Frontal cortex (tissue), 4 donors: ENCODE data around the gene FAM53A. TPM values are rescaled to one million over a fixed set of nuclear protein-coding genes. Genes with fewer than 3 reads are reported as not detected.
"Not testable (repeated sequence)": the region's sequence is repeated elsewhere in the genome, so short reads cannot be mapped to it uniquely, and the experiment has no call there.

Source experiments
- DNase-seq, 2 donors: peaks; one replicate each; pipeline ENCODE4 v3.0.0; 2012; ENCODE audit warnings: low spot score in 2 of 2
- FAIRE-seq: peaks from 2 replicates; lab custom pipeline; 2012; peaks lifted over from hg19 to GRCh38; lab: Jason Lieb, UNC
- total RNA-seq: library from RNA; depleted of rRNA; stranded (reverse); fragments of >200 nt; gene quantifications from one replicate; pipeline ENCODE4 v1.2.3, GENCODE V29; 2014
- donor health status: control.
- donor health status: control.
- donor health status: control.

Gene FAM53A
- total RNA-seq, 1 donor from 2014 or later: 0.82 TPM

DNA sequence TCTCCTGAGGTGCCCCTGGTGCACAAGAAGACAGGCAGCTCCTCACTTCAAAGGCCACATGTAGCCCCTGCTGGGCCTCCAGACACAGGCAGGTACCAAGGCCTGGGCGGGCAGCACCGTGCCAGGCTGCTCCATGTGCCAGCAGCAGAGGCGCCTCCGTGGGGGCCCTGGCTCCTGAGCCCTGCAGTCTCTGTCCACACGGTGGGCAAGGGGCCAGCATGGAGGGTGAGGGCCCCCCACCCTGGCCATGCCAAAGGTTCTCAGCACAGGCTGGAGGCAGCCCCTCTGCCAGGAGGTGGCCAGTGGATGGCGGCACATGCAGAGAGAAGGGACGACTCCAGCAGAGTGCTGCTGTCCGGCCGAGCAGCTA lies 72.6 kb downstream of the FAM53A start:
- no peak for DNase-seq
- no peak for FAIRE-seq

DNA sequence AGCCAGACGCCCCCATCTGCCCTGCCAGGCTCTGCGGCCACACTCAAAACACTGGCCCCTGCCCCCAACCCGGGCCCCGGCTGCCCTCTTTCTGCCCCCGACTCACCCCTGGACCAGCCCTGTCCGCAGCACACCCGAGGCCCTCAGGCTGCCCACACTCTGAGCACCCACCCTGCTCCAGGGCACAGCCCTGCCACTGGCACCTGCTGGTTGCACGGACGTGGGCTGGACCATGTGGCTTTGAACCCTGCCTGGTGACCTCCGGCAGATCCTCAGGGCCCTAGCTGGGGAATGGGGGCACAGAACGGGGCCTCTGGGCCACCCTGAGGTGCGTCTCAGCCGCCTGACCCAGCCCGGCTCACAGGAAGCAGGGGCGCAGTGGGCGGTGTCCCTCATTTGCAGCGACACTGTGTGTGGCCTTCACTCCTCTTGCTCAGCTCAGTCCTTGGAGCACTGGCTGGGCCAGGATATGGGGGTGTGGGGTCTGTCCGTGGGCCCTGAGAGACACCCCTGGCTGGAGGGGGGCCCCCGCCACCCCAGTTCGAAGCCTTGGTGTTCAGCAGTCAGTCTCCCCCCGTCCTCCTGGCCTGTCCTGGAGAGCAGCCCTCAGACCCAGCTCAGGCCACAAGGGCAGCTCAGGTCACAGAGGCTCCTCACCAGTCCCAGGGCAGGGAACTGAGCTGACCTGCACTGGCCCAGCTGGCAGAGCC lies 73.2 kb downstream of the FAM53A start:
- DNase-seq: no peak
- no peak for FAIRE-seq

DNA sequence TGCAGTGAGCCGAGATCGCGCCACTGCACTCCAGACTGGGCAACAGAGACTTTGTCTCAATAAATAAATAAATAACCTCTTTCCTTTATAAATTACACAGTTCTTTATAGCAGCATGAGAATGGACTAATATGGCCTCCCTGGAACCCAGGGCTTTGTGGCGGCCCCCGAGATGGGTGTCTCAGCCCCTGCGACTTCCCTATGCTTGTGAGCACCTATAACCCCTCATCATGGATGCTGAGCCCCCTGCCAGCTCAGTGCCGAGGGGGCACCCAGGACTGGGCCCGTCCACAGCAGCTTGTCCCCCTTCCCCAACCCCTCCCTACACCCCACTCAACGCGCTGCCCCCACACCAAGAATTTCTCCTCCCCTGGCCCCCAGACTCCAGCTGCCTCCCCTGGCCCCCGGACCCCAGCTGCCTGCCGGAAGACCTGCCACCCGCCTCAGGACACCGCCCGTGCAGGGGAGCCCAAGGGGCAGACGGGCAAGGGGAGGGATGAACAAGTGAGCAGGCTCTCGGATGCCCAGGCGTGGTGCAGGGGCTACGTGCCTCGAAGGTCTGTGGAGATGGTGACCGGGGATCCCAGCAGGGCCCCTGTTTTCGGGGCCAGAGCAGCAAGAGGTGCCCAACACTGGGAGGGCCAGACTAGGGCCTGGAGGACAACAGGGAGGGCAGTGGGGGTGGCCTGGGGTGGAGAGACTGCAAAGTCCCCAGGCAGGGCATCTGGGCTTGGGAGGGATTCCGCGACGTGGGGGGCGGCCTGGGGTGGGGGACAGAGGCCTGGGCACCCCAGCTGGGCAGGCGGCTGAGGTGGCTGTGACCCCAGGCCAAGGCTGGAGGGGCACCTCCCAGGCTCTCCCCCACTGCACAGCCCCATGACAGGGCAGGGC lies 74.0 kb downstream of the FAM53A start:
- DNase-seq: no peak
- FAIRE-seq: no peak

DNA sequence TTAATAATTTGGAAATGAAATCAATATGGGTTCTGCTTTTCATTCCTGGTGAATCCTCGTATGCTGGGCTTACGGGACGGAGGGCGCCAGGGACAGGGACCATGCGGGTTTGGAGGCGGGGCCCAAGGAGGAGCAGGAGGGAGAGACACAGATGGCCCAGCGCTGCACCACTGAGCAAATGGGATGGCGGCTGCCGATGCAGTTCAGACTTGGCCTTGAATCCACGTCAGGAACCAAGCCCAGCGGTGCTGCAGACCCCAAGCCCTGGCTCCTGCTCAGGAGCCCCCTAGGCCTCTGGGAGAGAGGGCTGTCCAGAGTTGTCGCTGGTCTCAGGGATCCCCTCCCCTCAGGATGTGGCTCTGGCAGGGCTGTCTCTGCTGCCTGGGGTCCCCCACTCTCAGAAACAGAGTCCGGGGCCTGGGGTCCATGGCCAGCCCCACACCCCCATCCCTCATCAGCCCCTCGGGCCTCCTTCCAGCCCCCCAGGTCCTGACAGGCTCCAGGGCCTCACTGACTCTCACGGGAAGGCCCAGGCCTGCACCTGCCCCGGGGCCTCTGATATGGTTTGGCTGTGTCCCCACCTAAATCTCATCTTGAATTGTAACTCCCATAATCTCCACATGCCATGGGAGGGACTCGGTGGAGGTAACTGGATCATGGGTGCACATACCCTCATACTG lies 75.2 kb downstream of the FAM53A start:
- DNase-seq (no peak), FAIRE-seq (no peak)

DNA sequence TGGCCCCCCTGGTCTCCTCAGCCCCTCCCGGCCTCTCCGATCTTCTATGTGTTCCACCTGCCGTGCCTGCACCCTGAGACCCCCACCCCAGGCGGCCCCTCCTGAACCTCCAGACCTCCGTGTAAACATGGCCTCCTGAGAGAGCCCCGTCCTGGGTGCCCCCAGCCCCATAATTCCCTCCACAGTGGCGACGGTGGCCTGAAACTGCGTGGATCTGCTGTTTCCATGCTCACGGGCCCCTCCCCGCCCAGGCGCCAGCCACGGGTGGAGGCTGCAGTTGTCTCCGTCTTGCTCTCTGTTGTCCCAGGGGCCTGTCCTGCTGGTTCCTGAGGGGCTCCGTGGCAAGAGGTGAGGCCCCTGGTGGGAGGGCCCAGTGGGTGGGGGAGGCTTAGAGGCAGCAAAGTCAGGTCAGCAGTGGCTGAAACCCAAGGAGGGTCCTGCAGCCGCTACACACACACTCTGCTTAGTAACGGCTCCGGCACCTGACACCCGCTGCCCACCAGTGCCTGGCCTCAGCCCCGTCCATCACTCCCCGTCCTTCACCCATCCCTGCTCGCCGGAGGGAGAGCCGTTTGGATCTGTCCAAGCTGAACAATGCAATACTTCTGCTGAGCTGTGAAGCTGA lies 75.8 kb downstream of the FAM53A start:
- no peak for FAIRE-seq
- DNase-seq: no peak

DNA sequence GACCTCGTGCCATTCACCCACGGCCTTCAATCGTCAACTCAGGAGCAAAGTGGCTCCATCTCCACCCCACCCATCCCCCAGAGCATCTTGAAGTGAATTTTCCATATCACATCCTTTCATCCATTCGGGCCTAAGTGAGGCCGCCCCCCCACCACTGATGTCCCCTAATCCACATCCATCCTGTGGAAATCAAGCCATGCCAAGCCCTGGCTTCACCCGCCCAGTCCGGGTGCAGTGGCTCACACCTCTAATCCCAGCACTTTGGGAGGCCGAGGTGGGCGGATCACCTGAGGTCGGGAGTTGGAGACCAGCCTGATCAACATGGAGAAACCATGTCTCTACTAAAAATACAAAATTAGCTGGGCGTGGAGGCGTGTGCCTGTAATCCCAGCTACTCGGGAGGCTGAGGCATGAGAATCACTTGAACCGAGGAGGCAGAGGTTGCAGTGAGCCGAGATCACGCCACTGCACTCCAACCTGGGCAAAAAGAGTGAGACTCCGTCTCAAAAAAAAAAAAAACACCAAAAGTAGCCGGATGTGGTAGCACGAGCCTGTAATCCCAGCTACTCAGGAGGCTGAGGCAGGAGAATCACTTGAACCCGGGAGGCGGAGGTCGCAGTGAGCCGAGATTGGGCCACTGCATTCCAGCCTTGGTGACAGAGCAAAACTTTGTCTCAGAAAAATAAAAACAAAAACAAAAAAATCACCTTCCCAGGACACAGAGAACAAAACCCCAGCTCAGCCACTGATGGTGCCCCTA lies 76.5 kb downstream of the FAM53A start:
- not testable (repeated sequence) for FAIRE-seq, DNase-seq

DNA sequence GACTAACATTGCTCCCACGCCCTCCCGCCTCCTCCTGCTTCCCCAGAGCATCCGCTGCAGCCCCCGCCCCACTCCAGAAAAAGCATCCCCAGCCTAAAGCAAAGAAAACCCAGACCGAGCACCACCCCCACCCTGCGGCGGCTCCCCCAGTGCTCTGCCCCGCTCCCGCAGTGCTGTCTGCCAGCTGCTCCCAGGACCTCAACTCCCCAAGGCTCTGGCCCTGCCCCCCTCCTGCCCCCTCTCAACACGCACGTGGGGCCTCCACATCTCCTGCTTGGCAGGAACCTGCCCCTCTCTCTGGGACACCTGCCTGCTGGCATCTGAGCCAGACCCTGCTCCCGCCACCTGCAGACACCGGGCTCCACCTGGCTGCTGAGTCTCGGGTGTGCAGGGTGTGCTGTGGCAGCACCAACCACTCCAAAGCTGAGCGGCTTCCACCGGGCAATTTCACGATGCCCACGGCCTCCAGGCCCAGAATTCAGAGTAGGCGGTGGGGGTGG lies 79.4 kb downstream of the FAM53A start:
- no peak for FAIRE-seq
- DNase-seq: peak in 1 of 2 donors; percentile 69

DNA sequence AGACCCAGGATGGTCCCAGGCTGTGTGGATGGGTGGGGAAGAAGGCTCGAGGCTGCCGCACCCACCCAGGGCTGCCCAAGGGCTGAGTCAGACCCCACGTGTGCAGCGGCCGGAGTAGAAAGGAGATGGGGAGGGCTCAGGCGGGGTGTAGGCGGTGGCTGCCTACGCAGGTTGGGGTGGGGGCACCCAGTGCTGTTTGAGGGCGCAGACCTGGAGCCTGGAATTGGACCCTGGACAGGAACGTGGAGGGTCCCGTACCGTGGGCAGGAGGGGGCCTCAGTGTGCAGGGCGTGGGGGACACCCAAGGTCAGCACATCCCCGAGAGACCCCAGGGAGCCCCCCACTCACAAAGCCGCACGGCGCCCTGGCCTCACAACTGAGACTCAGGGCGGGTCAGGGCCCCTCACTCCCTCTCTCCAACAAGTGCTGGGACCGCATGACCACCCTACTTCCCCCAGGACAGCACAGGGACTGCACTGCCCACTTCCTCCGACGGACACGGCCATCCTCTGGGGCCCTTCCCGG lies 79.9 kb downstream of the FAM53A start:
- FAIRE-seq (no peak), DNase-seq (no peak)

DNA sequence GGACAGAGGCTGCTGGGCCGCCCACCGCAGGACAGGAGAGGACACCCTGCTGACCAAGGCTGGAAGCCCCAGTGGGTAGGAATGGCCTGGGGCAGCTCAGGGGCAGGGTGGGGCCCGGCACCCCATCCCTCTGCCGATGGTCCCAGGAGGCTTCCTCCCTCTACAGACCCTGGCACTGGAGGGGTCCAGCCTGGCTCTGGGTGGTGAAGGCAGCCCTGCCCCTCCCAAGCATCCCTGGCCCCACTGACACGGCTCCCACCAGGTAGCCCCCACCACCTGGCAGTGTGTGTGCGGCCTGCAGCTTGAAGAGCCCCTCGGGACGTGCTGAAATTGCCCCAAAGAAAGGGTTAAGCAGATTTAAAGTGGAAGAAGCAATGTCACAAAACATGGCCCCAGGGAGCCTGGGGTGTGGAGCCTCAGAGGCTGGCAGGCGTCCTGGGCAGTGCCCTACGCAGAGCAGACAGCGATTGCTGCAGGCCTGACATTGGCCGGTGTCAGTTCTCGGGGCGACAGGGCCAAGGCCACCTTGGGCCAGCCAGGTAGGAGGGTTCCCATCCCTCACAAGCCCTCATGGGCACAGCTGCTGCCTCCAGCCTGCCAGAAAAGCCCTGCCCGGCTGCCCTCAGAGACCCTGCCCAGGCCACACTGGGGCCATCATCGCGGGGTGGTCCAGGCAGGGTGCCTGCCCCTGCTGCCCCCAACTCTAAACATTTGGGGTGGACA lies 80.5 kb downstream of the FAM53A start:
- DNase-seq: no peak

DNA sequence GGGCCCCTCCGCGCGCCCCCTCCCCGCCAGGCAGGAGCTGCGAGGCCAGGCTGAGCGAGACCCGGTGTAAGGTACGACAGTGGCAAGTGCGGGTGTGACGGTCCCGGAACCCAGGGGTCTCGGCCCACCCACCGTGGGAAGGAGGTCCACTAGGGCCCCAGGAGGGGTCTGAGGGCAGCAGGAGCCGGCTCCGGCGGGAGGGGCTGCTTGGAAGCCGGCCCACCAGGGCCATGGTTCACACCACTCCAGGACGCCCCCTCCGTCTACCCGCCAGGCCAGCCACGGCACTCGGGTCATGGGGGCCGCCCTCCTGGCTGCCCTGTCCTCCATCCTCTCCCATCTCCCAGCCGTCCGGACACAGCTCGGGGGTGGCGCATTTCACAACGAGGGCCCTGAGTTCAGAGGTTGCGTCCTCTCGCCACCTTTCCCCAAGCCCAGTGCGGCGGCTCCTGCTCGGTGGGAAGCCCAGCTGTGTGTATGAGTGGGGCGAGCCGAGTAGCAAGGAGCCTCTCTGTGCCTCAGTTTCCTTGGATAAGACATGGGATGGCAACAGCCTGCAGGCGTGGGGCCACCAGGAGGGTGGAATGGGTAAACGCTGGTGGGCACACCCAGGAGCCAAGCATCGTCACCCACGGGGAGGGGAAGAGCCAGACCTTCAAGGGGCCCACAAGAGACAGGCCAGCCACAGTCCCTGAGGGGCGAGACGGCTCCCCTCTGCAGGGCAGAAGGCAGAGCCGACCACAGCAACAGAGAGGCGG lies 81.3 kb downstream of the FAM53A start:
- DNase-seq: no peak
- no peak for FAIRE-seq

More for the DNA sequence above, 80.5 kb downstream of the FAM53A start:
- FAIRE-seq: no peak

DNA sequence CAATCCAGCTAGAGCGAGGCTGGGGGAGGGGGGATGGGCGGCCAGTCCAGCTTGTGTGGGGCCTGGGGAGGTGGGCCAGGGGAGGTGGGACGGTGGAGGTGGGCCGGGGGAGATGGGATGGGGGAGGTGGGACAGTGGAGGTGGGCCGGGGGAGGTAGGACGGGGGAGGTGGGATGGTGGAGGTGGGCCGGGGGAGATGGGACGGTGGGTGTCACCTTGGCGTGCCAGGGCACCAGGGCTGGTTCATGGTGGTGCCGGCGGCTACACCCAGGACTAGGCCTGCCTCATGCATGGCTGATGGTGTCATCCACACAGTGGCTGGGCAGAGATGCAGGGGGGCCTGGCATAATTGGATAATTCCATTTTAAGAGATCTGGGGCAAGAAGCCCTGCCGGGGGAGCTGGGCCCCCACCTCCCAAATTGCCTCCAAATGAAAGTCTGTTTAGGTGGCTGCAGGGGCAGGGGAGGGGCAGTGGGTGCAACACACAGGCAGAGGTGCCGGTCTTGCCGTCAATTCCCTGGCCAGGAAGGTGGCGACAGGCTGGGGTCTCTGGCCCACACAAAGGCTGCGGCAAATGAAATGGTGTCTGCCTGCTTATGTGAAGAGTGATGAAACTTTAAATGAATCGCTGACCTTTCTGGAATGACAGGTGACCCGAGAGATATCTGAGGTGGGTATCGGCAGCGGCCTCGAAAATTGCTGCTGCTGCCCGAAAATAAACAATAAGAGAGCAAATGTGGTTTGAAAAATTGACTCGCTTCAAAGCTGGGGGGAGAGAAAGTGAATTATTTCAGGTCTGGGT lies 82.1 kb downstream of the FAM53A start:
- no peak for DNase-seq
- FAIRE-seq: no peak

DNA sequence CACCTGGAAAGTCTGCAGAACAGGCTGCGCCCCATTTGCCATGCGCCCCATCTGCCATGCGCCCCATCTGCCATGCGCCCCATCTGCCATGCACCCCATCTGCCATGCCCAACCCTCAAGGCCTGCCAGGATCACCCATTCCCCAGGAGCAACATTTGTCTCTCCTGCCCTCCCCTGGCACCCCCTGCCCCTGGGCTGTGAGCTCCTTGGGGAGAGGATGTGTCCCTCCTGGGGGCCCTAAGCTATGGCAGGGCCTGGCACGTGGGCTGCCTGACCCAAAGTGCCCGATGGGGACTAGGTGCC lies 82.6 kb downstream of the FAM53A start:
- no peak for FAIRE-seq
- no peak for DNase-seq

DNA sequence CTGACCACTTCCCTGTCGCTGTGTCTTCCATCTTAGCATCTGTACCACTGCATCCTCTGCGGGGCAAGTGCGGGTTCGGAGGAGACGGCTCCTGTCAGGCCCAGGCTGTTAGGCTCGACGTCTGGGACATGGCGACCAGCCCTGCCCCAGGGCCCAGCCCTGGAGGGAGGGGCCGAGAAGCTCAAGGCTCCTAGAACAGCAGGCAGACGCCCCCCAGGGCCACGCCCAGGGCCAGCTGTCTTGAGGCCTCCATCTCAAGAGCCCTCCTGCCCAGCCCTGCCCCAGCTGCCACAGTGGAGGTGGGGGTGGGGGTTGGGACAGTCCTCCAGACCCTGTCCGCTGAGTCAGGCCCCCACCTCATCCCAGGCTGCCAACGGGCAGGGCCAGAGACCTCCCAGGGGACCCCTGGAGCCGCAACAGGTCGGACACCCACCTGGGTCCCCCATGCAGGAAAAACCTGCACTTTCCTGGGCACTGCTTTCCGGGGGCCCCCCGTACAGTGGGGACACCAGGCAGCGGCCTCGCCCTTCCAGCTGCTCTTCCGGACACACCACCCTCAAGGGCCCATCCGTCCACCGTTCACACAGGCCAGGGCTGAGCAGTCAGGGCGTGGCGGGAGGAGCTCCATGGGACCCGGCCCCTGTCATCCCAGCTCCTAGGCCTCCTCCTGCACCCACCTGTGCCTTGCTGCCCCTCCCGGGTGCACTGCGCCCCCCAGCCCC lies 83.1 kb downstream of the FAM53A start:
- no peak for FAIRE-seq
- no peak for DNase-seq

DNA sequence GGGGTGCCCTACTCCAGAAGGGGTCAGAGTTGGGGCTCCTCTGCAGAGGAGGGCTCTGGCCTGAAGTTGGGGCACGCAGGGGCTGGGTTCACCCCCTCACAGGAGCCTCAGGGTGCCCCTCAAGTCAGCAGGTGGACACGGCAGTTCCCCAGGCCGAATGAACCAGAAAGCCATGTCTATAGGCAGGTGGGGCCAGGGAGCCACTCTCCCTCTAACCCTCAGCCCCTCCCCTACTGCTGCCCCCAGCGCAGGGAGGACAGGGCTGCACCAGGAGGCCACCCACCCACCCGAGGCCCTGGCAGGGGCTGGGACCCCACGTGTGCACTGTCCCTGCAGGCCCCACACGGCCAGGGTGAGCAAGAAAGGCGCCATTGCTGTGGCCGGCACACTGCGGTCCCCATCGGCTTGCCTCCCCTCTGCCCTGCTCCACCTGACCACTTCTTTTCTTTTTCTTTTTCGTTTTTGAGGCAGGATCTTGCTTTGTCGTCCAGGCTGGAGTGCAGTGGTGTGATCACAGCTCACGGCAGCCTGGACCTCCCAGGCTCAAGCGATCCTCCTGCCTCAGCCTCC lies 83.8 kb downstream of the FAM53A start:
- DNase-seq: no peak
- no peak for FAIRE-seq

DNA sequence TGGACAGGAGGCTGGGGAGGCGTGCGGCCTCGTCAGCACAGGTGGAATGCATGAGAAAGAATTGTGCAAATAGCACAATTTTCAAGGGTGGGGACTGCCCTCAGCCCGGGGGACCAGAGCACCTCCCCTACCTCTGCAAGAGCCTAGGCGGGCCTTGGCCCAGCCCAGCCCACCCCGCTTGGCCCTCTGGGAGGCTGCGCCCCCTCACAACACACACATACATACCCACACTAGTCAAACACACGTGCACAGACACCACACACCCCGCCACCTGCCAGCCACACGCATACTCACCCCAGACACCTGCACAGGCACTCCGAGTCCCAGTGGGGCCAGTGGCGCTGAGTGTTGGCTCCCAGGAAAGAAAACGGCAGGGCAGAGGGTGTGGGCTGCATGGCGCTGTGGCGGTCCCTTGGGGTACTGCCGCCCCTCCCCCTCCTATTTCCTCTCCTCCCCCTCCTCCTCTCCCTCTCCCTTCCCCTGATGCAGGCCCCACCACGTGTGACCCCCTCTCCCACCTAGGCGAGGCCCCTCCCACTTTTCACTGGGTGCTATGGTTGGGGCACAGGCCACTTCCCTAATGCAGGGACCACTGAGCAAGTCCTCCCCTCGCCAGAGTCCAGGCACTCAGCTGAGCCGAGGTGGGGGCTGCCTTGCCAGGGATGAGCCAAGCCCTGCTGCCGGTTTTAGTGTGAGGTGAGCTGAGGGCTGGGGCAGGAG lies 84.5 kb downstream of the FAM53A start:
- no peak for DNase-seq
- no peak for FAIRE-seq
